HepG2 (cell line): ENCODE results near the gene C19orf47. TPM values are rescaled to one million over a fixed set of nuclear protein-coding genes. Genes with fewer than 3 reads are reported as not detected.

ENCODE experiments used
- ATAC-seq: fragments of 200-7000 bp; cut with Tn5 transposase; 3 replicates; pipeline ENCODE4 v1.9.1; 2020; ENCODE audit warnings: mild to moderate bottlenecking, moderate library complexity
- BruUV-seq: library from RNA; stranded (reverse); fragments of 400-500 nt; replicated peaks from 2 replicates; lab custom pipeline; 2021; lab: Mats Ljungman, UMichigan
- CTCF ChIA-PET: fragments of 300-600 bp; formaldehyde crosslinking; extraction: SDS; loops from one replicate; lab custom pipeline; 2021; ENCODE audit warnings: low total read pairs, inconsistent platforms, low intra/inter-chr PET ratio; lab: Yijun Ruan, JAX
- POLR2A ChIA-PET: fragments of 350-600 bp; sonication (Branson Sonifier 250); formaldehyde crosslinking; loops from one replicate; lab custom pipeline; 2020; ENCODE audit warnings: antibody characterized with exemption, inconsistent platforms; lab: Yijun Ruan, JAX
- DNase-seq: peaks from one replicate; pipeline ENCODE4 v3.0.0-alpha.2; 2015; ENCODE audit warnings: low spot score
- FAIRE-seq: peaks from 3 replicates; lab custom pipeline; 2011; peaks lifted over from hg19 to GRCh38; lab: Jason Lieb, UNC
- H2AFZ ChIP-seq: one replicate; pipeline ENCODE4 v1.6.1; 2011; ENCODE audit warnings: low read length, inconsistent platforms
- H3K27ac ChIP-seq: fragments of 300-600 bp; 3 replicates; pipeline ENCODE4 v1.8.0; 2011; ENCODE audit warnings: mixed run types, mild to moderate bottlenecking, mixed read lengths, low read length, inconsistent platforms; ENCODE audit not compliant: insufficient read depth; ENCODE audit errors: extremely low read length
- H3K27me3 ChIP-seq, 2 experiments: fragments of 200-600 bp in 1 of 2; 2 replicates in 1 of 2; 3 replicates in 1 of 2; pipeline versions ENCODE4 v1.6.0 to v1.8.0; 2011; ENCODE audit warnings: low read length in 2 of 2, mild to moderate bottlenecking in 2 of 2, moderate library complexity in 2 of 2, inconsistent platforms in 1 of 2; ENCODE audit not compliant: insufficient read depth in 2 of 2, control insufficient read depth in 1 of 2
- H3K36me3 ChIP-seq, 2 experiments: fragments of 200-600 bp in 1 of 2; replicated peaks in 1 of 2; 2 replicates in 1 of 2; 3 replicates in 1 of 2; pipeline versions ENCODE4 v1.5.1 to v1.8.0; 2011; ENCODE audit warnings: low read length in 2 of 2, inconsistent platforms in 1 of 2; ENCODE audit not compliant: insufficient read depth in 2 of 2, control insufficient read depth in 1 of 2
- H3K4me1 ChIP-seq: 2 replicates; pipeline ENCODE4 v1.5.1; 2012; ENCODE audit warnings: low read length, inconsistent platforms; ENCODE audit not compliant: insufficient read depth
- H3K4me2 ChIP-seq: 2 replicates; pipeline ENCODE4 v1.6.0; 2011; ENCODE audit warnings: low read depth, low read length, inconsistent platforms
- H3K4me3 ChIP-seq, 3 experiments: fragments of 200-600 bp in 1 of 3; sonication (generic), shearing (Covaris generic) in 1 of 3; replicated peaks in 1 of 3; 2 replicates each; pipeline ENCODE4 v1.5.1; 2011 to 2016; ENCODE audit warnings: low read length in 3 of 3, inconsistent platforms in 2 of 3, low read depth in 2 of 3, mild to moderate bottlenecking in 2 of 3, control low read depth in 1 of 3, mixed read lengths in 1 of 3; ENCODE audit not compliant: insufficient read depth in 1 of 3
- H3K79me2 ChIP-seq: one replicate; pipeline ENCODE4 v1.6.1; 2011; ENCODE audit warnings: low read length, inconsistent platforms; ENCODE audit not compliant: insufficient read depth
- H3K9ac ChIP-seq: 2 replicates; pipeline ENCODE4 v1.6.0; 2011; ENCODE audit warnings: mild to moderate bottlenecking, low read depth, low read length, inconsistent platforms; ENCODE audit not compliant: insufficient read depth
- H3K9me3 ChIP-seq: 2 replicates; pipeline ENCODE4 v1.5.1; 2012; ENCODE audit warnings: mild to moderate bottlenecking, low read length
- H4K20me1 ChIP-seq: 2 replicates; pipeline ENCODE4 v1.6.0; 2011; ENCODE audit warnings: inconsistent platforms, mild to moderate bottlenecking, low read length, moderate library complexity; ENCODE audit not compliant: insufficient read depth
- FOSL2 ChIP-seq: sonication (generic); formaldehyde crosslinking; IDR thresholded peaks from 2 replicates; pipeline ENCODE4 v1.4.0; 2020; ENCODE audit warnings: missing genetic modification reagents
- FOXK1 ChIP-seq: sonication (generic); formaldehyde crosslinking; IDR thresholded peaks from 2 replicates; pipeline ENCODE4 v1.4.0; 2020; ENCODE audit warnings: low read depth, missing genetic modification reagents, borderline replicate concordance
- KLF11 ChIP-seq: IDR thresholded peaks from 2 replicates; pipeline ENCODE4 v1.6.1; 2016; ENCODE audit warnings: missing compliant biosample characterization
- NR2F1 ChIP-seq, 2 experiments: fragments of 450-650 bp in 1 of 2; formaldehyde crosslinking in 1 of 2; IDR thresholded peaks; 2 replicates each; pipeline versions ENCODE4 v1.5.0 to v1.6.1; 2016 to 2020; ENCODE audit warnings: mild to moderate bottlenecking in 1 of 2, missing compliant biosample characterization in 1 of 2, missing genetic modification reagents in 1 of 2, moderate library complexity in 1 of 2
- RELA ChIP-seq: sonication (generic); formaldehyde crosslinking; IDR thresholded peaks from 2 replicates; pipeline ENCODE4 v1.4.0; 2020; ENCODE audit warnings: missing genetic modification reagents
- SIN3B ChIP-seq: fragments of 150-350 bp; IDR thresholded peaks from 2 replicates; pipeline ENCODE4 v1.6.1; 2014; ENCODE audit warnings: low read length
- SP2 ChIP-seq: sonication (generic); formaldehyde crosslinking; IDR thresholded peaks from 2 replicates; pipeline ENCODE4 v1.5.1; 2020; ENCODE audit warnings: mild to moderate bottlenecking, missing genetic modification reagents
- TOPORS ChIP-seq: sonication (generic); formaldehyde crosslinking; IDR thresholded peaks from 2 replicates; pipeline ENCODE4 v1.8.0; 2023; ENCODE audit warnings: mild to moderate bottlenecking, missing genetic modification reagents
- ZNF543 ChIP-seq: sonication (generic); formaldehyde crosslinking; IDR thresholded peaks from 2 replicates; pipeline ENCODE4 v1.4.0; 2020; ENCODE audit warnings: mild to moderate bottlenecking, missing genetic modification reagents
- ZNF597 ChIP-seq: sonication (generic); formaldehyde crosslinking; IDR thresholded peaks from 2 replicates; pipeline ENCODE4 v1.5.0; 2020; ENCODE audit warnings: missing genetic modification reagents
- WGBS: methylation state at CpG from one replicate; pipeline ENCODE4 v1.1.6; 2017; ENCODE audit warnings: low lambda C conversion rate; 5-methylcytosine and 5-hydroxymethylcytosine counted together
- in situ Hi-C: cut with HindIII; loops from 2 replicates; pipeline ENCODE4 v1.10.0; 2017; ENCODE audit warnings: low pct_unique_long_range_greater_than_20kb; ENCODE audit not compliant: extremely low pct_ligation_motif_present
- intact Hi-C: fragments of 100-400 bp; cut with micrococcal nuclease; formaldehyde crosslinking; loops from one replicate; pipeline ENCODE4 v1.10.0; 2022; ENCODE audit not compliant: unreplicated experiment
- polyA plus RNA-seq, 8 experiments: library from polyadenylated mRNA; depleted of rRNA in 3 of 8; stranded (reverse) in 7 of 8; unstranded in 1 of 8; fragments of >200 nt; fragmentation: Illumina TruSeq in 4 of 8; extraction: Trizol in 4 of 8; gene quantifications; 2 replicates each; pipeline versions ENCODE4 v1.2.1 to v1.2.3, GENCODE V29; 2011 to 2016; ENCODE audit warnings: low read depth in 4 of 8, missing spikeins in 1 of 8, mixed read lengths in 1 of 8; ENCODE audit not compliant: insufficient read depth in 1 of 8
- total RNA-seq, 5 experiments: library from RNA; depleted of rRNA; stranded (reverse); fragments of >200 nt; fragmentation: Illumina TruSeq; extraction: Trizol; gene quantifications; 2 replicates each; pipeline ENCODE4 v1.2.3, GENCODE V29; 2016; ENCODE audit warnings: low read depth in 1 of 5

C19orf47 gene
- total and polyA plus RNA-seq, 2 of the 13 experiments (the other 11 are each of a cell fraction or from before 2014, with no cell fraction given) = 8.1 to 10.6 TPM

GRCh38 chr19:40322951-40323615 lies 25.1 kb downstream of the C19orf47 start:
- WGBS = 96% methylated on average over 9 of the region's 15 CpGs
- Histone ChIP-seq H3K27ac (no peak overlapping the region), H3K9ac (no peak overlapping the region), H3K4me1 (no peaks in the 10 kb centered on the region), H3K4me3 (no peak overlapping the region), H3K9me3 (no peaks in the 10 kb centered on the region), H4K20me1 (no peaks in the 10 kb centered on the region), H3K79me2 (no peaks in the 10 kb centered on the region), H2AFZ (no peak overlapping the region), H3K4me2 (no peak overlapping the region), H3K27me3 (no peaks in the 10 kb centered on the region), H3K36me3 (peaks cover 23 to 53% of the 10 kb centered on the region in 2 experiments)
- intact Hi-C loops (no loop called here), in situ Hi-C loops (no loop called here)
- ChIA-PET CTCF (no interaction called here), POLR2A (no interaction called here)
- FAIRE-seq = no peak
- BruUV-seq = no TSS peak
- no peak for TF ChIP-seq SP2 (CRISPR knock-in tag)
- no peak for TF ChIP-seq SIN3B
- TF ChIP-seq RELA = no peak
- no peak for TF ChIP-seq FOXK1 (CRISPR knock-in tag)
- TF ChIP-seq NR2F1 (CRISPR knock-in tag; IDR thresholded peaks at IDR 0.05) = no peak
- TF ChIP-seq ZNF597 (CRISPR knock-in tag) = no peak
- ATAC-seq = no peak
- DNase-seq = no peak

- Histone ChIP-seq H3K36me3 (peaks cover 23 to 46% of the 10 kb centered on the region in 2 experiments), H3K9me3 (no peaks in the 10 kb centered on the region), H4K20me1 (no peaks in the 10 kb centered on the region), H3K27me3 (no peaks in the 10 kb centered on the region), H2AFZ (no peak overlapping the region), H3K27ac (no peak overlapping the region), H3K4me3 (no peak overlapping the region), H3K4me2 (no peak overlapping the region), H3K79me2 (no peaks in the 10 kb centered on the region), H3K4me1 (no peaks in the 10 kb centered on the region), H3K9ac (no peak overlapping the region)
- intact Hi-C loops = no loop called here
- POLR2A ChIA-PET = no interaction called here
- ATAC-seq (no peak), FAIRE-seq (no peak), DNase-seq (no peak)
- CTCF ChIA-PET = no interaction called here
- in situ Hi-C loops = no loop called here
- BruUV-seq = no TSS peak
- WGBS = 100% methylated on average over 3 of the region's 7 CpGs
- TF ChIP-seq KLF11 (no peak), FOSL2 (no peak), ZNF543 (CRISPR knock-in tag) (no peak), TOPORS (CRISPR knock-in tag) (no peak)
Measured at GRCh38 chr19:40322271-40322610, 26.0 kb downstream of the C19orf47 start.
